BE2C (cell line): ENCODE results near the gene CDKN2B-AS1.
A peak's percentile ranks its signal among the peaks of the same experiment; 100 is the strongest.

Experiments
- DNase-seq: peaks from one replicate; pipeline ENCODE4 v3.0.0-alpha.2; 2020
- H3K27me3 ChIP-seq: fragments of 250-450 bp; sonication (Bioruptor Pico); 2 replicates; pipeline ENCODE4 v1.5.1; 2020; ENCODE audit warnings: mild to moderate bottlenecking
- H3K36me3 ChIP-seq: fragments of 250-450 bp; sonication (Bioruptor Pico); 2 replicates; pipeline ENCODE4 v1.5.1; 2020; ENCODE audit warnings: mild to moderate bottlenecking
- H3K4me1 ChIP-seq: fragments of 250-450 bp; sonication (Bioruptor Pico); 2 replicates; pipeline ENCODE4 v1.5.1; 2020
- H3K4me3 ChIP-seq: 2 replicates; pipeline ENCODE4 v1.5.1; 2011; ENCODE audit warnings: low read depth, low read length
- H3K9me3 ChIP-seq: fragments of 250-450 bp; sonication (Bioruptor Pico); 2 replicates; pipeline ENCODE4 v1.5.1; 2020
- CTCF ChIP-seq: IDR thresholded peaks from 2 replicates; pipeline ENCODE4 v1.5.1; 2012; ENCODE audit warnings: mild to moderate bottlenecking, low read depth, low read length

Gene CDKN2B-AS1

DNA sequence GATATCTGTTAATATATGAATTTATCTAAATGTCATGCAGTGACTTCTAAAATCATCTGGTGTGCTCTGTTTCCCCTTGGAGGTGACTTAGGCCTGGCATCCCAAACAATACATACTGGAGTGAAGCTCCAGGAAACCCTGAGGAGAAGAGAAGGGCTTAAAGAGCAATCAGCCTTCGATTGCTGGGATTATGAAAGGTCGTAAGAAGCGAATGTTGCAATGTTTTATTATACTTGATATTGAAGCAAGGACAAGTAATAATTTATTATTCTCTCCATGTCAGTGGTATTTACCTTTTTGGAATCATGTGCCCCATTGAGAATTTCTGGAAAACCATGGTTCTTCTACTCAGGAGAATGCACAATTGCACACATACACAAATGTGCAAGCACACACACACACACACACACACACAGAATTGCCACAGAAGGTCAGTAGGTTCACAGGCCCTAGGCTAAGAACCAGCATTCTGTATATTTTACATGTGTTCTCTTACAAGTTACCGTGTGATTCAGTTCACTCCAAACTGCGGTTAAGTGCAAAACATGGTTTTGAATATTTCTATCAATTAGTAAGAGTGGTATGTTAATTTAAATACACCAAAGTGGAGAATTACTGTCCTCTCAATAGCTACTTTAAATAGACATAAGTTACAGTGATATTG, 93.6 kb downstream of the CDKN2B-AS1 start:
- Histone ChIP-seq H3K9me3 (no peaks in the 10 kb centered on the region), H3K4me3 (no peak overlapping the region), H3K4me1 (no peaks in the 10 kb centered on the region), H3K27me3 (no peaks in the 10 kb centered on the region), H3K36me3 (no peaks in the 10 kb centered on the region)
- TF ChIP-seq CTCF, result no peak
- no peak for DNase-seq

DNA sequence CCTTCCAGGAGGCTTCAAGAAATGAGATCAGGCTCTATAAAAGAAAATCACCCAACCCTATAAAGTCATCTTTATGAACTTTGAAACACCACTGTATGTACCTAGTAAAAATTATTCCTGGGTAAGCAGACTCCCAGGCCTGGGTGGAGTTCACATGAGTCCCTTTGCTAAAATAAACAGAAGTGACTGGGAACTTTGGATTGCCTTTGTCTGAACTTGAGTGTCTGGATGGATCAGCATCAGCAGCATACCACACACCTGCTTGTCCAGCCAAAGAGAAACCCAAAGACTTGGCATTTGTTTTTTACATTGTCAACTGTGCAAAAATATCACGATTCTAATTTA, 94.1 kb downstream of the CDKN2B-AS1 start:
- no peak for DNase-seq

GRCh38 chr9:22097707-22098106, 103.1 kb downstream of the CDKN2B-AS1 start:
- no peak for TF ChIP-seq CTCF
- no peak for DNase-seq
- Histone ChIP-seq H3K36me3 (no peaks in the 10 kb centered on the region), H3K4me3 (no peak overlapping the region), H3K4me1 (no peaks in the 10 kb centered on the region), H3K27me3 (no peaks in the 10 kb centered on the region), H3K9me3 (no peaks in the 10 kb centered on the region)

More for the DNA sequence above, 94.1 kb downstream of the CDKN2B-AS1 start:
- H3K27me3 ChIP-seq, result no peaks in the 10 kb centered on the region
- no peaks in the 10 kb centered on the region for H3K4me1 ChIP-seq
- no peaks in the 10 kb centered on the region for H3K36me3 ChIP-seq
- H3K4me3 ChIP-seq, result no peak overlapping the region
- no peak for TF ChIP-seq CTCF
- no peaks in the 10 kb centered on the region for H3K9me3 ChIP-seq

- Histone ChIP-seq H3K4me3 (no peak overlapping the region), H3K4me1 (no peaks in the 10 kb centered on the region), H3K27me3 (no peaks in the 10 kb centered on the region), H3K36me3 (no peaks in the 10 kb centered on the region), H3K9me3 (no peaks in the 10 kb centered on the region)
- DNase-seq, result no peak
- TF ChIP-seq CTCF, result no peak
These were observed 104.2 kb downstream of the CDKN2B-AS1 start for GRCh38 chr9:22098643-22099332.

- H3K9me3 ChIP-seq, result no peaks in the 10 kb centered on the region
- H3K36me3 ChIP-seq, result no peaks in the 10 kb centered on the region
- no peaks in the 10 kb centered on the region for H3K27me3 ChIP-seq
- no peak for DNase-seq
- no peaks in the 10 kb centered on the region for H3K4me1 ChIP-seq
- TF ChIP-seq CTCF, result peak; percentile 43
- no peak overlapping the region for H3K4me3 ChIP-seq
These were observed 106.0 kb downstream of the CDKN2B-AS1 start for GRCh38 chr9:22100626-22101025.
